Parathyroid adenoma (tissue), 2 donors: ENCODE measurements around the gene LYPLA2.

Source experiments
- H2AFZ ChIP-seq: fragments of 300-600 bp; sonication (generic); one replicate; pipeline ENCODE4 v1.7.0; 2017; ENCODE audit warnings: antibody characterized with exemption, mild to moderate bottlenecking
- H3K27ac ChIP-seq: fragments of 300-600 bp; sonication (generic); one replicate; pipeline ENCODE4 v1.7.0; 2017
- H3K27me3 ChIP-seq: fragments of 300-600 bp; sonication (generic); one replicate; pipeline ENCODE4 v1.7.0; 2017; ENCODE audit warnings: low read length; ENCODE audit not compliant: control insufficient read depth, insufficient read depth
- H3K36me3 ChIP-seq: fragments of 300-600 bp; sonication (generic); one replicate; pipeline ENCODE4 v1.7.0; 2017; ENCODE audit warnings: low read length; ENCODE audit not compliant: control insufficient read depth, insufficient read depth
- H3K4me1 ChIP-seq: fragments of 300-600 bp; sonication (generic); one replicate; pipeline ENCODE4 v1.7.0; 2017; ENCODE audit warnings: control low read depth
- H3K4me2 ChIP-seq: fragments of 300-600 bp; sonication (generic); one replicate; pipeline ENCODE4 v1.7.0; 2017; ENCODE audit warnings: low read length
- H3K4me3 ChIP-seq: fragments of 300-600 bp; sonication (generic); one replicate; pipeline ENCODE4 v1.7.0; 2017; ENCODE audit warnings: low read depth, low read length
- H3K79me2 ChIP-seq: fragments of 300-600 bp; sonication (generic); one replicate; pipeline ENCODE4 v1.7.0; 2017; ENCODE audit warnings: control low read depth
- H3K9ac ChIP-seq: fragments of 300-600 bp; sonication (generic); one replicate; pipeline ENCODE4 v1.7.0; 2017; ENCODE audit warnings: mild to moderate bottlenecking
- H3K9me3 ChIP-seq: fragments of 300-600 bp; sonication (generic); one replicate; pipeline ENCODE4 v1.7.0; 2017; ENCODE audit warnings: low read length; ENCODE audit not compliant: control insufficient read depth
- TF ChIP-seq, protein P1 (sequence below): fragments of 300-600 bp; sonication (generic); IDR thresholded peaks from one replicate; pipeline ENCODE4 v1.7.0; 2017; ENCODE audit warnings: antibody characterized with exemption, mild to moderate bottlenecking
- donor health status: primary hyperparathyroidism.

The LYPLA2 gene

DNA sequence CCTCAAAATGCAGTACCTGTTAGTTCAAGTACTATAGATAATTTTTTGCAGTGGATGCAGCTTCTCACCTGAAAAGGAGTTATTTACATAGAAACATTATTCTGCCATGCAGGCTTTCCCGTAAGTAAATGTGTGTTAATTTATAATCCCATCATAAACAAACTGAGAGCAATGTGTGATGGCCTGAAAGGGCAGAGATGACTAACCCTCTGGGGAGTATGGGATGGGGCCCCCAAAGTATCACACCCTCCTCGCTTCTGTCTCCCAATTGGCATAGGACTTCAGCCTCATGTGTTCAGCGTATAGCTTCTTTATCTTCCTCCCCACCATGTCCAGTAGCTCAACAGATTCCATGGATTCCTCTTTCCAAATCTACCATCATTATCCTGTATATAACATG is 26.7 kb downstream of the LYPLA2 start:
- H3K4me1 ChIP-seq, result no peaks in the 10 kb centered on the region

GRCh38 chr1:23823767-23824166 is 32.8 kb downstream of the LYPLA2 start:
- Histone ChIP-seq H3K4me1 (no peaks in the 10 kb centered on the region), H3K4me2 (peak overlapping the region; percentile 35), H3K9me3 (no peaks in the 10 kb centered on the region), H3K27me3 (no peaks in the 10 kb centered on the region), H2AFZ (no peak overlapping the region), H3K9ac (no peak overlapping the region), H3K4me3 (no peak overlapping the region), H3K36me3 (no peaks in the 10 kb centered on the region), H3K79me2 (no peaks in the 10 kb centered on the region), H3K27ac (no peak overlapping the region)
- TF ChIP-seq, protein P1, sequence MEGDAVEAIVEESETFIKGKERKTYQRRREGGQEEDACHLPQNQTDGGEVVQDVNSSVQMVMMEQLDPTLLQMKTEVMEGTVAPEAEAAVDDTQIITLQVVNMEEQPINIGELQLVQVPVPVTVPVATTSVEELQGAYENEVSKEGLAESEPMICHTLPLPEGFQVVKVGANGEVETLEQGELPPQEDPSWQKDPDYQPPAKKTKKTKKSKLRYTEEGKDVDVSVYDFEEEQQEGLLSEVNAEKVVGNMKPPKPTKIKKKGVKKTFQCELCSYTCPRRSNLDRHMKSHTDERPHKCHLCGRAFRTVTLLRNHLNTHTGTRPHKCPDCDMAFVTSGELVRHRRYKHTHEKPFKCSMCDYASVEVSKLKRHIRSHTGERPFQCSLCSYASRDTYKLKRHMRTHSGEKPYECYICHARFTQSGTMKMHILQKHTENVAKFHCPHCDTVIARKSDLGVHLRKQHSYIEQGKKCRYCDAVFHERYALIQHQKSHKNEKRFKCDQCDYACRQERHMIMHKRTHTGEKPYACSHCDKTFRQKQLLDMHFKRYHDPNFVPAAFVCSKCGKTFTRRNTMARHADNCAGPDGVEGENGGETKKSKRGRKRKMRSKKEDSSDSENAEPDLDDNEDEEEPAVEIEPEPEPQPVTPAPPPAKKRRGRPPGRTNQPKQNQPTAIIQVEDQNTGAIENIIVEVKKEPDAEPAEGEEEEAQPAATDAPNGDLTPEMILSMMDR, result no peak

More for the DNA sequence above, 26.7 kb downstream of the LYPLA2 start:
- H3K79me2 ChIP-seq, result no peaks in the 10 kb centered on the region
- TF ChIP-seq, protein P1, result no peak
- H3K27me3 ChIP-seq, result no peaks in the 10 kb centered on the region
- no peak overlapping the region for H2AFZ ChIP-seq
- H3K36me3 ChIP-seq, result no peaks in the 10 kb centered on the region
- no peaks in the 10 kb centered on the region for H3K9me3 ChIP-seq
- H3K27ac ChIP-seq, result no peak overlapping the region
- H3K4me3 ChIP-seq, result no peak overlapping the region
- no peak overlapping the region for H3K9ac ChIP-seq
- no peak overlapping the region for H3K4me2 ChIP-seq

DNA sequence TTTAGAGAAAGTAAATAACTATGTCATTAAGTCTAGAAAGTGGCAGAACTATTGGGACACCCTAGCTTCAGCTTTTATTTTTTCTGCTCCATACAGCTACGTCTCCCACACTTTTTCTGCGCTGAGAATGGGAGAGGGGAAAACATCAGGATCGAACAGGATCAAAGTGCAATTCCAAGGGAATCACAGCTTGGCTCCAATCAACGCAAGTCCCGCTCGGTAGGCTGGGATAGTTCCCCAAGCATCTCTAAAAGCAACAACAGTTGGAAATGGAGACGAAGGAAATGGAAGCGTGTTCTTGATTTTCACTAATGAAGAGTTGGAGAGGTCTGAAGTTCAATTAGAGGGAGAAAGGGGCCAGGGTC is 33.7 kb downstream of the LYPLA2 start:
- Histone ChIP-seq H3K4me3 (peak overlapping the region; percentile 99), H3K9me3 (no peaks in the 10 kb centered on the region), H3K4me1 (no peaks in the 10 kb centered on the region), H3K27me3 (no peaks in the 10 kb centered on the region), H3K27ac (peak overlapping the region; percentile 90), H3K36me3 (no peaks in the 10 kb centered on the region), H3K79me2 (no peaks in the 10 kb centered on the region), H2AFZ (peak overlapping the region; percentile 93), H3K9ac (peak overlapping the region; percentile 93), H3K4me2 (peak overlapping the region; percentile 90)
- TF ChIP-seq, protein P1, result no peak

DNA sequence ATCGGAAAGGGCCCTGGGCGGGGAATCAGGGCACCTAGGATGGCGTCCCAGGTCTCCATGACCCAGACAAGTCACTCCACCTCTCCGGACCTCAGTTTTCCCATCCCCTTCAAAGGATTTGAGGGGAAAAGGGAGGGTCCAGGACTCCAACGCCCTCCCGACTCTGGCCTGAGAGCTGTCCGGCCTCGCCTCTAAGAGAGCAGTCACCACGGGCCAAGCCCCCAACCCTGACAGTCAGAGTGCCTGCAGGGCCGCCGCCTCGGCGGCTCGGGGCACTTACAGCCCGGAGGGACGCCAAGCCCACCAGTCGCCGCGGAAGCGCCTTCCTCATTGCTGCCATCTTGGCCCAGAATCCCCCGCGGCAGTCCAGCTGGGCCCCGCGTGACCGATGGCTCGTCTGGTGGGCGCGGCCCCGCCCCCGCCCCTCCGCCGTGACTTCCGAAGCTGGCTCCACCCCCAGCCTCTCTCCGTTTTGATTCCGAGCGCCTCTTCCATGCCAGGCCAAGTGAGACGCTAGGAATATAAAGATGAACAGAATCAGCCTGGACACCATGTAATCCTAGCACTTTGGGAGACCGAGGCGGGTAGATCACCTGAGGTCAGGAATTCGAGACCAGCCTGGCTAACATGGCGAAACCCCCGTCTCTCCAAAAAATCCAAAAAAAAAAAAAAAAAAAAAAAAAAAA is 34.3 kb downstream of the LYPLA2 start, which contains the start of gene HMGCL:
TSS of gene HMGCL (minus strand) at position 354 of the 686 bp plus-strand sequence. CDS start at position 340, 14 bp downstream.
- Histone ChIP-seq H3K4me2 (peak within 1 kb of the TSS; percentile 90), H3K27me3 (no peaks in the 10 kb centered on the region), H3K4me3 (peak within 1 kb of the TSS; percentile 99), H2AFZ (peak within 1 kb of the TSS; percentile 93), H3K9me3 (no peaks in the 10 kb centered on the region), H3K9ac (peak within 1 kb of the TSS; percentile 93), H3K4me1 (no peaks in the 10 kb centered on the region), H3K79me2 (no peaks in the 10 kb centered on the region), H3K27ac (peak within 1 kb of the TSS; percentile 90), H3K36me3 (no peaks in the 10 kb centered on the region)
- TF ChIP-seq, protein P1, result no peak
